ENCODE measurements around the gene PLD1.

DNA sequence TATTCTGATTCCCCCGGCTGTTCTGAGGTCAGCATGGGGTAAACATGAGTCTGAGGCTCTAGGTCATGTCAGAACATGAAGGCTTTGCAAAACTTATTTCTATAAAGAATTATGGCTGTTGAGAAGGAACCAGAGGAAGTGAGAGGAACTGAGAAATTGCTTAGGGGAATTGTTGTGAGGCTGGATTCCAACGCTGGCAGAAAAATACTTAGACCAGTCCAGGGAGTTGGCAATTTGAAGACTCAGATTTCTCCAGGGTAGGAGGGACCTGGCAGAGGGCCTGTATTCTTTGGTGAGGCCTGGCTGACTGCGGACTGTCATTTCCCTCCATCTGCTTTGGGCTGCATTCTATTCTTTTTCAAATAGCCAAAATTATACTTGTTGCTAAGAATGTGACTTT lies 155.5 kb downstream of the PLD1 start:
- TF ChIP-seq, protein P1, sequence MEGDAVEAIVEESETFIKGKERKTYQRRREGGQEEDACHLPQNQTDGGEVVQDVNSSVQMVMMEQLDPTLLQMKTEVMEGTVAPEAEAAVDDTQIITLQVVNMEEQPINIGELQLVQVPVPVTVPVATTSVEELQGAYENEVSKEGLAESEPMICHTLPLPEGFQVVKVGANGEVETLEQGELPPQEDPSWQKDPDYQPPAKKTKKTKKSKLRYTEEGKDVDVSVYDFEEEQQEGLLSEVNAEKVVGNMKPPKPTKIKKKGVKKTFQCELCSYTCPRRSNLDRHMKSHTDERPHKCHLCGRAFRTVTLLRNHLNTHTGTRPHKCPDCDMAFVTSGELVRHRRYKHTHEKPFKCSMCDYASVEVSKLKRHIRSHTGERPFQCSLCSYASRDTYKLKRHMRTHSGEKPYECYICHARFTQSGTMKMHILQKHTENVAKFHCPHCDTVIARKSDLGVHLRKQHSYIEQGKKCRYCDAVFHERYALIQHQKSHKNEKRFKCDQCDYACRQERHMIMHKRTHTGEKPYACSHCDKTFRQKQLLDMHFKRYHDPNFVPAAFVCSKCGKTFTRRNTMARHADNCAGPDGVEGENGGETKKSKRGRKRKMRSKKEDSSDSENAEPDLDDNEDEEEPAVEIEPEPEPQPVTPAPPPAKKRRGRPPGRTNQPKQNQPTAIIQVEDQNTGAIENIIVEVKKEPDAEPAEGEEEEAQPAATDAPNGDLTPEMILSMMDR (IDR thresholded peaks at IDR 0.05; ENCODE audit: low read depth, low read length), result no peak
- TF ChIP-seq, protein P2, sequence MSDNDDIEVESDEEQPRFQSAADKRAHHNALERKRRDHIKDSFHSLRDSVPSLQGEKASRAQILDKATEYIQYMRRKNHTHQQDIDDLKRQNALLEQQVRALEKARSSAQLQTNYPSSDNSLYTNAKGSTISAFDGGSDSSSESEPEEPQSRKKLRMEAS (IDR thresholded peaks at IDR 0.05; ENCODE audit: low read depth, low read length), result no peak
- TF ChIP-seq POLR2A (IDR thresholded peaks at IDR 0.05; ENCODE audit: extremely low read depth, insufficient read length), result no peak

Measured in NB4 (cell line).